Measurements from ENCODE around the gene PDCD2L. TPM values are rescaled to one million over a fixed set of nuclear protein-coding genes. Genes with fewer than 3 reads are reported as not detected.

Gene PDCD2L
- total and polyA plus RNA-seq, 10 of the 15 experiments (the other 5 are each of a cell fraction or from before 2014, with no cell fraction given): 7.2 to 41.3 (median 26.9) TPM

GRCh38 chr19:34359140-34359953 lies 44.9 kb upstream of the PDCD2L start (continued):
- TF ChIP-seq NR2C2 (IDR thresholded peaks at IDR 0.05; ENCODE audit: borderline replicate concordance, control insufficient read depth, insufficient read length, low read depth) (no peak), MTA3 (IDR thresholded peaks at IDR 0.05; ENCODE audit: borderline replicate concordance, low read length) (no peak), IKZF2 (IDR thresholded peaks at IDR 0.05) (peak; percentile 24 to 49; a peak in 2 of 4 replicates), CBFB (IDR thresholded peaks at IDR 0.05; ENCODE audit: low read depth) (no peak), TCF7 (IDR thresholded peaks at IDR 0.05; ENCODE audit: borderline replicate concordance) (no peak), WRNIP1 (IDR thresholded peaks at IDR 0.05; ENCODE audit: borderline replicate concordance, low read depth, low read length) (no peak), CEBPZ (IDR thresholded peaks at IDR 0.05; ENCODE audit: low read depth, low read length) (no peak), NR2F1 (conservative IDR thresholded peaks at IDR 0.05) (peak; percentile 42), SUPT20H (IDR thresholded peaks at IDR 0.05; ENCODE audit: borderline replicate concordance, control insufficient read depth, low read depth, low read length) (no peak), LARP7 (IDR thresholded peaks at IDR 0.05) (no peak; the same call in 1 of the 2 replicates), HDAC6 (IDR thresholded peaks at IDR 0.05; ENCODE audit: unreplicated experiment) (peak; percentile 23), SRF (IDR thresholded peaks at IDR 0.05; ENCODE audit: low read depth in 2 of 2, low read length in 2 of 2) (no peak), GABPA (IDR thresholded peaks at IDR 0.05; ENCODE audit: low read depth) (no peak), STAT1 (conservative IDR thresholded peaks at IDR 0.05) (no peak; the same call in 1 of the 2 replicates), NFYA (IDR thresholded peaks at IDR 0.05; ENCODE audit: borderline replicate concordance, low read depth, low read length) (no peak), ETV6 (conservative IDR thresholded peaks at IDR 0.05 in 1 of 2, IDR thresholded peaks at IDR 0.05 in 1 of 2; ENCODE audit: borderline replicate concordance in 1 of 2, low read depth in 1 of 2) (no peak), SP1 (IDR thresholded peaks at IDR 0.05; ENCODE audit: low read depth, low read length) (peak; percentile 49), SMC3 (IDR thresholded peaks at IDR 0.05; ENCODE audit: borderline replicate concordance, low read length) (peak; percentile 23; the same call in 1 of the 2 replicates)
- TF ChIP-seq, protein P1, sequence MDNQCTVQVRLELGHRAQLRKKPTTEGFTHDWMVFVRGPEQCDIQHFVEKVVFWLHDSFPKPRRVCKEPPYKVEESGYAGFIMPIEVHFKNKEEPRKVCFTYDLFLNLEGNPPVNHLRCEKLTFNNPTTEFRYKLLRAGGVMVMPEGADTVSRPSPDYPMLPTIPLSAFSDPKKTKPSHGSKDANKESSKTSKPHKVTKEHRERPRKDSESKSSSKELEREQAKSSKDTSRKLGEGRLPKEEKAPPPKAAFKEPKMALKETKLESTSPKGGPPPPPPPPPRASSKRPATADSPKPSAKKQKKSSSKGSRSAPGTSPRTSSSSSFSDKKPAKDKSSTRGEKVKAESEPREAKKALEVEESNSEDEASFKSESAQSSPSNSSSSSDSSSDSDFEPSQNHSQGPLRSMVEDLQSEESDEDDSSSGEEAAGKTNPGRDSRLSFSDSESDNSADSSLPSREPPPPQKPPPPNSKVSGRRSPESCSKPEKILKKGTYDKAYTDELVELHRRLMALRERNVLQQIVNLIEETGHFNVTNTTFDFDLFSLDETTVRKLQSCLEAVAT (IDR thresholded peaks at IDR 0.05): peak; percentile 99
- TF ChIP-seq, protein P2, sequence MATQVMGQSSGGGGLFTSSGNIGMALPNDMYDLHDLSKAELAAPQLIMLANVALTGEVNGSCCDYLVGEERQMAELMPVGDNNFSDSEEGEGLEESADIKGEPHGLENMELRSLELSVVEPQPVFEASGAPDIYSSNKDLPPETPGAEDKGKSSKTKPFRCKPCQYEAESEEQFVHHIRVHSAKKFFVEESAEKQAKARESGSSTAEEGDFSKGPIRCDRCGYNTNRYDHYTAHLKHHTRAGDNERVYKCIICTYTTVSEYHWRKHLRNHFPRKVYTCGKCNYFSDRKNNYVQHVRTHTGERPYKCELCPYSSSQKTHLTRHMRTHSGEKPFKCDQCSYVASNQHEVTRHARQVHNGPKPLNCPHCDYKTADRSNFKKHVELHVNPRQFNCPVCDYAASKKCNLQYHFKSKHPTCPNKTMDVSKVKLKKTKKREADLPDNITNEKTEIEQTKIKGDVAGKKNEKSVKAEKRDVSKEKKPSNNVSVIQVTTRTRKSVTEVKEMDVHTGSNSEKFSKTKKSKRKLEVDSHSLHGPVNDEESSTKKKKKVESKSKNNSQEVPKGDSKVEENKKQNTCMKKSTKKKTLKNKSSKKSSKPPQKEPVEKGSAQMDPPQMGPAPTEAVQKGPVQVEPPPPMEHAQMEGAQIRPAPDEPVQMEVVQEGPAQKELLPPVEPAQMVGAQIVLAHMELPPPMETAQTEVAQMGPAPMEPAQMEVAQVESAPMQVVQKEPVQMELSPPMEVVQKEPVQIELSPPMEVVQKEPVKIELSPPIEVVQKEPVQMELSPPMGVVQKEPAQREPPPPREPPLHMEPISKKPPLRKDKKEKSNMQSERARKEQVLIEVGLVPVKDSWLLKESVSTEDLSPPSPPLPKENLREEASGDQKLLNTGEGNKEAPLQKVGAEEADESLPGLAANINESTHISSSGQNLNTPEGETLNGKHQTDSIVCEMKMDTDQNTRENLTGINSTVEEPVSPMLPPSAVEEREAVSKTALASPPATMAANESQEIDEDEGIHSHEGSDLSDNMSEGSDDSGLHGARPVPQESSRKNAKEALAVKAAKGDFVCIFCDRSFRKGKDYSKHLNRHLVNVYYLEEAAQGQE (IDR thresholded peaks at IDR 0.05; ENCODE audit: low read depth, low read length): no peak
